Naive B cell (primary cell): Measurements from ENCODE around the gene TUBGCP2. TPM values are rescaled to one million over a fixed set of nuclear protein-coding genes. Genes with fewer than 3 reads are reported as not detected.

ENCODE experiments used
- ATAC-seq, 2 donors: fragments of 150-1000 bp; cut with Tn5 transposase; 2 replicates each; pipeline ENCODE4 v1.10.0; 2021; ENCODE audit warnings: low read depth in 2 of 2, mild to moderate bottlenecking in 2 of 2, moderate library complexity in 2 of 2
- DNase-seq: peaks from one replicate; pipeline ENCODE4 v3.0.0; 2022
- H3K27ac Mint-ChIP-seq, 6 donors: one replicate each; pipeline ENCODE4 v1.8.0; 2020 to 2022; ENCODE audit warnings: mild to moderate bottlenecking in 6 of 6, mixed read lengths in 6 of 6, moderate library complexity in 5 of 6, inconsistent platforms in 2 of 6
- H3K27me3 Mint-ChIP-seq, 3 donors: one replicate each; pipeline ENCODE4 v1.8.0; 2021 to 2022; ENCODE audit warnings: mixed read lengths in 3 of 3, mild to moderate bottlenecking in 1 of 3
- H3K36me3 Mint-ChIP-seq, 2 donors: one replicate each; pipeline ENCODE4 v1.8.0; 2020 to 2022; ENCODE audit warnings: mixed read lengths in 2 of 2, inconsistent platforms in 1 of 2, mild to moderate bottlenecking in 1 of 2
- H3K4me1 Mint-ChIP-seq, 3 donors: one replicate each; pipeline ENCODE4 v1.8.0; 2020 to 2022; ENCODE audit warnings: mixed read lengths in 3 of 3, inconsistent platforms in 1 of 3, mild to moderate bottlenecking in 1 of 3, moderate library complexity in 1 of 3
- H3K4me3 Mint-ChIP-seq, 8 donors: one replicate each; pipeline ENCODE4 v1.8.0; 2020 to 2022; ENCODE audit warnings: mild to moderate bottlenecking in 8 of 8, mixed read lengths in 8 of 8, moderate library complexity in 8 of 8, inconsistent platforms in 2 of 8
- H3K9me3 Mint-ChIP-seq, 7 donors: one replicate each; pipeline ENCODE4 v1.8.0; 2020 to 2022; ENCODE audit warnings: mixed read lengths in 7 of 7, mild to moderate bottlenecking in 5 of 7, inconsistent platforms in 2 of 7, moderate library complexity in 1 of 7
- polyA plus RNA-seq, 6 donors: library from polyadenylated mRNA; unstranded; fragments of 300-500 nt; fragmentation: Illumina TruSeq; gene quantifications; one replicate each; pipeline ENCODE4 v1.2.3, GENCODE V29; 2021; ENCODE audit warnings: low read depth in 6 of 6

Gene TUBGCP2
- polyA plus RNA-seq, 6 donors from 2014 or later, result 19.6 to 36.2 (median 25.9) TPM

- peak; percentile 74 to 75 for ATAC-seq
- peak overlapping the region; percentile 96 to 99 (median 98) for H3K27ac Mint-ChIP-seq
- H3K4me1 Mint-ChIP-seq, result peaks cover 20 to 43% (median 25%) of the 10 kb centered on the region in 3 donors
- H3K9me3 Mint-ChIP-seq, result no peaks in the 10 kb centered on the region
- H3K4me3 Mint-ChIP-seq, result peak overlapping the region; percentile 86 to 94 (median 92)
- no peaks in the 10 kb centered on the region for H3K36me3 Mint-ChIP-seq
- DNase-seq, result peak; percentile 91
- H3K27me3 Mint-ChIP-seq, result no peaks in the 10 kb centered on the region
These were observed 33.7 kb downstream of the TUBGCP2 start for GRCh38 chr10:133274751-133275683.

GRCh38 chr10:133273534-133274143 is 35.0 kb downstream of the TUBGCP2 start:
- Mint-ChIP-seq H3K36me3 (no peaks in the 10 kb centered on the region), H3K4me3 (peak overlapping the region in 2 of 8 donors; percentile 51 to 75), H3K27me3 (no peaks in the 10 kb centered on the region), H3K9me3 (no peaks in the 10 kb centered on the region), H3K4me1 (peaks cover 13 to 31% (median 18%) of the 10 kb centered on the region in 3 donors), H3K27ac (peak overlapping the region in 4 of 6 donors; percentile 21 to 96 (median 72))
- ATAC-seq (no peak), DNase-seq (no peak)

GRCh38 chr10:133272964-133273420 is 35.7 kb downstream of the TUBGCP2 start:
- no peaks in the 10 kb centered on the region for H3K27me3 Mint-ChIP-seq
- no peaks in the 10 kb centered on the region for H3K36me3 Mint-ChIP-seq
- peaks cover 7 to 25% (median 12%) of the 10 kb centered on the region in 3 donors for H3K4me1 Mint-ChIP-seq
- H3K4me3 Mint-ChIP-seq, result no peak overlapping the region
- ATAC-seq, result no peak
- H3K27ac Mint-ChIP-seq, result peak overlapping the region in 2 of 6 donors; percentile 15 to 96
- no peak for DNase-seq
- H3K9me3 Mint-ChIP-seq, result no peaks in the 10 kb centered on the region

- Mint-ChIP-seq H3K27ac (peak overlapping the region in 3 of 6 donors; percentile 51 to 96 (median 90)), H3K9me3 (no peaks in the 10 kb centered on the region), H3K4me3 (no peak overlapping the region), H3K27me3 (no peaks in the 10 kb centered on the region), H3K4me1 (peaks cover 6 to 19% (median 7%) of the 10 kb centered on the region in 3 donors), H3K36me3 (no peaks in the 10 kb centered on the region)
- DNase-seq, result no peak
- ATAC-seq, result no peak
These were observed 36.2 kb downstream of the TUBGCP2 start for GRCh38 chr10:133272301-133272963.

DNA sequence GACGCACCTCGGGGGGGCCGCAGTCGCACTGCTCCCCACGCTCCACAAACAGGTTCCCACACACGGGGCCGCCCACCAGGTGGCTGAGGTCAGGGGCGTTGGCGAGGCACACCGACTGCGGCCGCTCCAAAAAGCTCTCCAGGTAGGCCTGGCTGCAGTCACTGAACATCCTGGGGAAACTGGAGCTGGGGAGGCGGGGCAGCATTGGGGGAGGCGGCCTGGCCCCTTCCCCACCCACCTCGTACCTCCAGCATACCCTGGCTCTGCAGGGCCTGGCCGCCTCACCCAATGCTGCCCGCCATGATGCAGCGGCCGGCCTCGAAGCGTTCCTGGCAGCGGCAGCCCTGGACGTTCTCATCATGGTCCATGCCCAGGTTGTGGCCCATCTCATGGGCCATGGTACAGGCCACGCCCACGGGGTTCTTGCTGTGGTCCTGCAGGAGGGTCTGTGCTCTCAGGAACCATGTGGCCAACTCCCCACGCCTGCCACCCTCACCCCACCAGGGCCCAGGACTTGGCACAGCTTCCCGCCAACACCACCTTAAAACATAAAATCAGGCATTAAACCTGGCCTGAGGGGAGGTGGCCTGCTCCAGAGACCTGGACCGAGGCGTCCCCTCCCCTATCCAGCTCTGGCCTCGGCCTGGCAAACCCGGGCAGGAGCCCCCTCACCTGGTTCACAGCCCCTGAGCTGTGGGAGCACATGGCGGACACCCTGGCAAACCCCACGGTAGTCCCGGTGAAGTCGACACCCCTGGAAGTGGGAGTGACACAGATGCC is 37.0 kb downstream of the TUBGCP2 start:
- Mint-ChIP-seq H3K9me3 (no peaks in the 10 kb centered on the region), H3K4me1 (peaks cover 6 to 19% (median 7%) of the 10 kb centered on the region in 3 donors), H3K36me3 (no peaks in the 10 kb centered on the region), H3K27me3 (no peaks in the 10 kb centered on the region), H3K4me3 (no peak overlapping the region), H3K27ac (peak overlapping the region in 1 of 6 donors; percentile 96)
- DNase-seq (no peak), ATAC-seq (no peak)

DNA sequence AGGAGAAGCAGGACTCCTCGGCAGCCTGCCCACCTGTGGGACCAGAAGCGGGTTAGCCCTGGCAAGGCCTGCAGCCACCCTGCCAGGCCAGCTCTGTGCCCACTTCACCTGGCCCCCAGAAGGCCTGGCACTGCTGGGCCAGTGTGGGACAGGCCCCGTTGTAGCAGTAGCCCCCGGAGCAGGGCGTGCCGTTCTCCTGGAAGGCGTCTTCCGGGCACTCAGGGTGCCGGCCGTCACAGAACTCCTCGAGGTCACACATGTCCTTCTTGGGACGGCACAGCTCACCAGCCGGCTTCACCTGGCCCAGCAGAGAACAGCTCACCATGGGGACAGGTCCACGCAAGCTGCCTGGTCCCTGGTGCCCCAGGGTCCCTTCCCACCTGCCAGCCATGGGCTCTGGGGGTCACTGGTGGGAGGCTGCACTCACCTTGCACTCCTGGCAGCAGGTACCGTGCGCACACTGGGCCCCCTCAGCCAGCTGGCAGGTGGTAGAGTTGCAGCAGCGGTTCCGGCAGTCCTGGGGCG is 37.8 kb downstream of the TUBGCP2 start:
- no peaks in the 10 kb centered on the region for H3K9me3 Mint-ChIP-seq
- no peak for ATAC-seq
- H3K4me3 Mint-ChIP-seq, result no peak overlapping the region
- peak overlapping the region in 1 of 6 donors; percentile 41 for H3K27ac Mint-ChIP-seq
- H3K27me3 Mint-ChIP-seq, result no peaks in the 10 kb centered on the region
- DNase-seq, result no peak
- no peaks in the 10 kb centered on the region for H3K36me3 Mint-ChIP-seq
- peaks cover 6 to 14% (median 6%) of the 10 kb centered on the region in 3 donors for H3K4me1 Mint-ChIP-seq

DNA sequence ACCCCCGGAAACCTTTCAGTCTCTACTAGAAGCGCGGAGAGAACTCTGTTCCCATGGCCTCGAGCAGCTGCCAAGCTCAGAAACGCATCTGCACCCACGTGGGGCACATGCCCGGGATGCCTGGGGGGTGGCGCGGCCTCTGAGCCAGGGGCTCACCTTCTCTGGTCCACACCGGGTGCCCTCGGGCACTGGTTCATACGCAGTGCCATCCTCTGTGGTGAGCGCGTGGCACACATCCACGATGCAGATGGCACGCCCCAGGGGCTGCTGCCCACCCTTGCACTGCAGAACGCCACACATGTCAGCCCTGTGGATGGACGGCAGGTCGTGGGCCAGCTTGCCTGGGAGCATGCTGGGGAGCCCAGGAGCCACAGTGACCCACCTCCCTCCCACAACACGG is 38.5 kb downstream of the TUBGCP2 start:
- Mint-ChIP-seq H3K27ac (peak overlapping the region in 2 of 6 donors; percentile 4 to 24), H3K27me3 (no peaks in the 10 kb centered on the region), H3K4me3 (no peak overlapping the region), H3K36me3 (no peaks in the 10 kb centered on the region), H3K9me3 (no peaks in the 10 kb centered on the region), H3K4me1 (peaks cover 8 to 14% (median 9%) of the 10 kb centered on the region in 3 donors)
- DNase-seq (no peak), ATAC-seq (no peak)

DNA sequence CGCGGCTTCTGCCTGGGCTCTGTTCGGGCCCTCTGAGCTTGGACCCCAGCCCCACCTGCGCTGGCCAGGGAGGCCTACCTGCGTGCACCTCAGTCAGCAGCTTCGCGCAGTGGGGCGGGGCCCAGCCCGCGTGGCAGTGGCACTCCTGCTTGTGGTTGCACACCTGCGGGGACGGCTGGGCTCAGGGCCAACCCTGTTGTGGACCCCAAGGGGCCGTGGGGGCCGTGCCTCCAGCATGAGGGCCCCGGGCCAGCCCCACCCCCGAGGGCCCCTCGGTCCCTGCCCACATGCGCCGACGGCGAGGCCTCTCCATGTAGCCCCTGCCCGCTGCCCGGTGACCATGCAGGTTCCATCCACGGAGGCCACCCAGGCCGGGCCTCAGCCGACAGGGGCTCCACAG is 39.3 kb downstream of the TUBGCP2 start:
- H3K27me3 Mint-ChIP-seq, result no peaks in the 10 kb centered on the region
- peaks cover 9 to 15% (median 14%) of the 10 kb centered on the region in 3 donors for H3K4me1 Mint-ChIP-seq
- no peaks in the 10 kb centered on the region for H3K36me3 Mint-ChIP-seq

GRCh38 chr10:133268532-133268931 is 40.1 kb downstream of the TUBGCP2 start:
- Mint-ChIP-seq H3K36me3 (no peaks in the 10 kb centered on the region), H3K4me3 (no peak overlapping the region), H3K4me1 (peaks cover 14 to 23% (median 22%) of the 10 kb centered on the region in 3 donors), H3K27ac (no peak overlapping the region), H3K9me3 (no peaks in the 10 kb centered on the region), H3K27me3 (no peaks in the 10 kb centered on the region)
- ATAC-seq, result no peak
- no peak for DNase-seq

More for the DNA sequence above, 39.3 kb downstream of the TUBGCP2 start:
- ATAC-seq (no peak), DNase-seq (no peak)
- no peaks in the 10 kb centered on the region for H3K9me3 Mint-ChIP-seq
- H3K27ac Mint-ChIP-seq, result no peak overlapping the region
- H3K4me3 Mint-ChIP-seq, result no peak overlapping the region

DNA sequence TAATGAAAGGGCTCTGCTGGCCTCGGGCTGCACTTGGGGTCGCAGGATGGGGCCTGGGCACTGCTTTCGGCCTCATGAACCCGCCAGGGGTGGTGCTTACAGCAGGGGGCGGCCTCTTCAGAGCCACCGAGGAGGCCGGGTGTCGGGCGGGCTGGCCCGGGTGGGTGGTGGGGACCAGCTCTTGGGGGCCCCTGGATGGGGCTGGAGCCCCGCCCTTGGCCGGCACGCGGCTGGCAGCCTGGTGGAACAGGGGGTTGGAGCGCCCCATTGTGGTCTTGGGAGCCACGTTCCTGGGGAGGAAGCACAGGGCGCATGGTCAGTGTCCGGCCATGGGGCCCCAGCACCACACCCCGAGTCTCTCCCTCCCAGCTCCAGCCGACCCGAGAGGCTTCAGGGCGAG is 40.8 kb downstream of the TUBGCP2 start:
- Mint-ChIP-seq H3K4me3 (no peak overlapping the region), H3K4me1 (peaks cover 14 to 27% (median 25%) of the 10 kb centered on the region in 3 donors), H3K9me3 (no peaks in the 10 kb centered on the region), H3K27me3 (no peaks in the 10 kb centered on the region), H3K27ac (no peak overlapping the region), H3K36me3 (no peaks in the 10 kb centered on the region)
- ATAC-seq (no peak), DNase-seq (no peak)

- Mint-ChIP-seq H3K4me1 (peaks cover 14 to 32% (median 25%) of the 10 kb centered on the region in 3 donors), H3K27me3 (no peaks in the 10 kb centered on the region), H3K36me3 (no peaks in the 10 kb centered on the region), H3K4me3 (no peak overlapping the region), H3K9me3 (no peaks in the 10 kb centered on the region), H3K27ac (peak overlapping the region in 1 of 6 donors; percentile 38)
- DNase-seq (no peak), ATAC-seq (no peak)
These were observed 41.4 kb downstream of the TUBGCP2 start for GRCh38 chr10:133267293-133267692.

GRCh38 chr10:133266056-133266795 is 42.4 kb downstream of the TUBGCP2 start:
- H3K27me3 Mint-ChIP-seq, result no peaks in the 10 kb centered on the region
- no peaks in the 10 kb centered on the region for H3K9me3 Mint-ChIP-seq
- ATAC-seq, result no peak
- peaks cover 14 to 35% (median 27%) of the 10 kb centered on the region in 3 donors for H3K4me1 Mint-ChIP-seq
- peak overlapping the region in 3 of 6 donors; percentile 37 to 66 (median 44) for H3K27ac Mint-ChIP-seq
- H3K36me3 Mint-ChIP-seq, result no peaks in the 10 kb centered on the region
- DNase-seq, result no peak
- H3K4me3 Mint-ChIP-seq, result peak overlapping the region in 1 of 8 donors; percentile 13
